Right renal pelvis (tissue), 4 donors: ENCODE data around the gene YWHAQ. TPM values are rescaled to one million over a fixed set of nuclear protein-coding genes. Genes with fewer than 3 reads are reported as not detected.

Source experiments
- DNase-seq, 4 donors: peaks; one replicate each; pipeline ENCODE4 v3.0.0-alpha.2; 2013; ENCODE audit warnings: low read depth in 4 of 4, low spot score in 3 of 4, missing footprints in 1 of 4
- polyA plus RNA-seq, 4 donors: library from polyadenylated mRNA; unstranded; fragments of 120-200 nt; gene quantifications; one replicate each; pipeline ENCODE4 v1.2.1, GENCODE V29; 2013; ENCODE audit not compliant: insufficient read length in 4 of 4

The YWHAQ gene
- polyA plus RNA-seq, 4 donors: 402 to 503 (median 493) TPM

DNA sequence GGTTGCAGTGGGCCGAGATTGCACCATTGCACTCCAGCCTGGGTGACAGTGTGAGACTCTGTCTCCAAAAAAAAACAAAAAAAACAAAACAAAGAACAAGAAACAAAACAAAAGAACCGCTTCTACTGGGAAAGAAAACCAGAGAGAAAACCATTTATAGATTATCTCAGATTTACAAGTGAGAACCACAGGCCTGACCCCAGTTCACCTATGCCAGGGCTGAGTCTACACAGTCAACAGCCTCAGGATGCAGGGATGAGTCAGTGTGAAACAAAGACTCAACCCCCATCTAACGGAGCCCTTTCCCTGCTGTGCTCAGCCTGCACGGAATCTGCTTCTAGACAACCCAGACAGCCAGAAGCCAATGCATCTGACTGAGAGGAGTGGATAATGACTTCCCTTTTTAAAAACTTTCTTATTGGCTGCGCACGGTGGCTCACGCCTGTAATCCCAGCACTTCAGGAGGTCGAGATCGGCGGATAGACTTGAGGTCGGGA, 25.5 kb upstream of the YWHAQ start:
- DNase-seq: no peak

DNA sequence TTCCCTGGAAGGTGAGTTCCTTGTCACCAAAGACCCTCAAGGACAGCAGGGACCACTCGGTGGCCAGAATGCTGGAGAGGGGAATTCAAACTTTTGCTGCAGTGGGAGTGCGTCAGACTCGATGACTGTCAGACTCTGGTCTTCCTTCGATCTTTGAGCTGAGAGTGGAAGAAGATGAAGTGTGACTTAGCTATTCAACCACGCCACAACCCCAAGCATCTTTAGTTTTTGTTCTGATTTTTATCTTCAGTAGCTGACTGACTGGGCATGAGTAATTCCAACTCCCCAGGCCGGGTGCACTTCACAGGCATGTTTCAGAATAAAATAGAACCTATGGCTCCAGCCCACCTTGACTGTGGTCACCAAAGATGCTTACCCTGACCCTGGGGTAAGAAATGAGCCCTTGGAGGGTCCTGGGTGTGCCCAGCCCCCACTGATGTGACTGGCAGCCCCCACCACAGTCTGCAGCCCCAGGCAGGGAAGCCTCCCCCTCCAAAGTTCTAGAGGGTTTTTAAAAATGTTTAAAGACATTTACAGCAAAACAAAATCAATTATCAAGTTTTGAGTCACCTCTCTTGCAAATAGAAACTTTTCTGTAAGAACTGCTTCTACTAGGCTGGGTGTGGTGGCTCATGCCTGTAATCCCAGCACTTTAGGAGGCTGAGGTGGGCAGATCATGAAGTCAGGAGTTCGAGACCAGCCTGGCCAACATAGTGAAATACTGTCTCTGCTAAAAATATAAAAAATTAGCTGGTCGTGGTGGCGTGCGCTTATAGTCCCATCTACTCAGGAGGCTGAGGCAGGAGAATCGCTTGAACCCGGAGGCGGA, 24.9 kb upstream of the YWHAQ start:
- no peak for DNase-seq

DNA sequence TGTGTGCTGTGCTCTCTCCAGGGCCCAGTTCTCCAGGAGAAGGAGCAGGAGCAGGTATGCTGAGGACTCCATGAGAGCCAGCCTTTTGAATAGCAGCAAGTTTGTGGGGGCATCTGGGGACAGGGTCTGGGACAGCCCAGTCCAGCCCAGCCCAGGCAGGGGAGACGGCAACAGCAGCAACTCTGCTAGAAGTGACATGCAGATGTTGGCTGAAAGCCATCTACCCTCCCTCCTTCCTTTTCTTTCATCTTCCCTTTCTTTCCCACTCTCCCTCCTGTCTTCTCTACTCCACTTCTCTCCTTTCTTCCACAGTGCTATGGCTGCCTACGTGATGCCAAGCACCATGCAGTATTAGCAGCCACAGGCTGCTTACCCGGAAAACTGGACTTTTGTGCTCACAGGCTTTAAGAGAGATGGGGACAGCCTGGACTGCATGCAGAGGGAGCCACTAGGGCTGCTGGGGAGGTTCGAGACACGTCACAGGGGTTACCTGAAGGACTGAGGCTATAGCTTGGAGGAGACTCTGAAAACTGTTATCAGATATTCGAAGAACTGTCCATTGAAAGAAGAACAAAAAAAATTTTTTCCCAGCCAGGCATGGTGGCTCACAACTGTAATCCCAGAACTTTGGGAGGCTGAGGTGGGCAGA, 23.8 kb upstream of the YWHAQ start:
- no peak for DNase-seq

DNA sequence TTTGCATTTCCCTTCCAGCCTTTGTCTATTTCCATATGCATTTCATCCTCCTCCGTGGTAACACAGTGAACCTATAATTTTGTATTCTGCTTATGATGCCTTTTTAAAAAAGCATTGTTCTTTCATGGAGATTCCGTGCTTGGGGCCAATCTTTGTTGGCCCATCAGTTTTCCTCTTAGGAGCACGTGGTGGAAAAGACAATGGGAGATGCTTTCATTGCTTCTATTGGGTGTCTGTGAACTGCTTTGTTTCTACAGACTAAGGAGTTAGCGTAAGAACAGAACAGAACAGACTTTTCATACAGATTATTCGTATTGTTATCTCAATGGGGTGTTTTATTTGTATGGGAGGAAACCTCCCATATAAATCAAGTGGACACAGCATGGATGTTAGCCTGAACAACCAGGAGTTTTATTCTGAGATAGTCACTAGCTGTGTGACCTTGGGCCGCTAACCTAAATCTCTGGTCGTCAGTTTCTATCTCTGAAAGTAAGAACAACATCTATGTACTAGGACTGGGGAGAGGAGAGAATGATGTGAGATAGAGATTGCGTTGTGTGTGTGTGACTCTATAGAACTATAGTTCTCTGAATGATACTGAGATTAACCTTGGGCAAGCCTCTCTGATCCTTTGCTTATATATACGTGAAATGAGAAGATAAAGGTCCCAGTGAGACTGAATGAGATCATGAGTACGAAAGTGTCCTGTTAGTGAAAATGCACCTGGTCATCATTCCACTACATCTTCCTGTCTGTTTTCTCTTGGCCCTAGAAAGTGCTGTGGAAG, 22.9 kb upstream of the YWHAQ start:
- no peak for DNase-seq

DNA sequence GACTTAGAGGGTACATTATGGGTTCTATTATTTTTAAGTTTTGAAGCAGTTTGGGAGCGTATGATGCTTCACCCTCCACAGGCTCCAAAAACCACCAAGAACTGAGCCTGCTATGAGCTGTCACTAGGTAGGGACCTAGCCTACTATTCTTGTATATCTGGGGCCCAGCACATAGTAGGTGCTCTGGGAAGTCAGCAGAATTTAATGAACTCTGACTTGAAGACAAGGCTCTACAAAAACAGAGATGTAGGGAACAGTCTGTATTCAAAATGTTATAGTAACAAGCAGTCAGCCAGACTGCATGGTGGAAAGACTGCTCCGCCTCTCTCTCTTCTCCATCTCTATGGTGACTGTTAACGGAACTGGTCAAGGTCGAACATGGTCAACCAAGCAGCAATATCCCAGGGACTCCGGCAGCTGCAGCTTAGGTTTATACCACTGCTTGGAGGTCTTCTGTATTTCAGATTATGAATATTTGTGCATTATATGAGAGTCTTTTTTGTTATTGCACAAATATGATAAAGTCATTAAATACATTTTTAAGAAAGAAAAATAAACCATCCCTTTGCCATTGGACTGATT, 22.2 kb upstream of the YWHAQ start:
- no peak for DNase-seq

DNA sequence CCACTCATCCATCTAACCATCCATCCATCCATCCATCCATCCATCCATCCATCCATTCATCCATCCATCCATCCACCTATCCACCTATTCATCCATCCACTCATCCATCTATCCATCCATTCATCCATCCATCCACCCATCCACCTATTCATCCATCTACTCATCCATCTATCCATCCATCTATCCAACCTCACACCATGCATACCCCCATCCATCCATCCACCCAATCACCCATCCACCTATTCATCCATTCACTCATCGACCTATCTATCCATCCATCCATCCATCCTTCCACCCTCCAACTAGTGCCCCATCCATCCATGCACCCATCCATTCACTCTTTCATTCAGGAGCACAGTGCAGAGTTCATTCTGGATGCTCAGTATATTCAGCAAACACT, 21.5 kb upstream of the YWHAQ start:
- no peak for DNase-seq

DNA sequence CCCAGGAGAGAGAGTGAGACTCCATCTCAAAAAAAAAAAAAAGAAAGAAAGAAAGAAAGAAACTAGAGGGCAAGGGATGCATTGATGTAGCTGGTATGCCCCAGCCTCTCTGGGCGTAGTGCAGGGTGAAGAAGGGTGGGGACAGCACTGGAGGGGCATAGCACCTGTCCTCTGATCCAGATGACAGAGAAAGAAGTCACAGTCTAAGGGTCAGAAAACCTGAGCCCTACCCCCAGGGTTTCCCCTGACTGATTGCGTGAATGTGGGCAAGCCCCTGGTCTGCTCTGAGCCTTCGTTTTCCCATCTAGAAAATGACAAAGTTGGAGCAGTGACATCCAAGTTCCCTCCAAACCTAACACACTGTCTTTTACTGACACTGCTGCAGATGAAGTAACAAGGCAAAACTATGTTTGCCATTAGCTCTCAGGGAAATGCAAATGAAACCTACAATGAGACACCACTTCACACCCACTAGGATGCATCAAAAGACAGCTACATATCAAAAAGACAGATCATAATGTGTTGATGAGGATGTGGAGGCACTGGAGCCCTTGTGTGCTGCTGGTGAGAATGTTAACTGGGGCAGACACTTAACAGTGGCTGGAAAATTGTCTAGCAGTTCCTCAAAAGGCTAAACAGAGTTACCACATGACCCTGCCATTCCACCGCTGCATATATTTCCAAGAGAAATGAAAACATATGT, 19.5 kb upstream of the YWHAQ start:
- no peak for DNase-seq

DNA sequence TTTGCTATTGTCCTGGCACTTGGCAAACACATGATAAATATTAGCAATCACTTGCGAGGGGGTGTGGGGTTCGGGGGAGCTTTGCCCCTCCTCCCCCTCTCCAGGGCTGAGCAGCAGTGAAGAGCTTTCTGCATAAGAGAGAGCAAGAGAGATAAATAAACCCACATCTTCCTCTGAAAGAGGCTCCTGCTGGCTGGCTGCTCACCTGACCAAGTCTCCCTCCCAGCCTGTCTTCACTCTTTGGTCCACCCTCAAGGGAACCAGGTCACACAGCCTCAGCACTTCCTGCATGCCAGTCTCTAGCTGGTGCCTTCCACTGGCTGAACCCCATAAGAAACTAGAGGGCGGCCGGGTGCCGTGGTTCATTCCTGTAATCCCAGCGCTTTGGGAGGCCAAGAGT, 18.5 kb upstream of the YWHAQ start:
- no peak for DNase-seq

DNA sequence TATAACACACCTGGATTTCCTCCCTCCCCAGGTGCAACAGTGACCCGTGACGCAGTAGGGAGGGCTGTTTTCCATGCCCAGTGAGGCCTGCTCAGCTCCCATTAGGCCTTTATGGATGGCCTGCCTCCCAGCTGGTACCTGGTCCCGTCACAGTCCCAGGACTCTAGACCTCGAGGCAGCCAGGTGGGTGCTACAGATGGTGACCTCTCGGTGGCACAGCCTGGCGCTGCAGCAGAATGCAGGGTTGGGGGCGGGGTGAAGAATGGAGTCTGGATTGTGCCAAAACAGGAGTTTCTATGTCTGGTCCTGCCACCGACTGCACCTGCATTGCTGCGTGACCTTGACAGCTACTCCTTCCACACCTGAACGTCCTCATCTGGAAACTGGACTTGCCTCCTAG, 18.0 kb upstream of the YWHAQ start:
- no peak for DNase-seq

DNA sequence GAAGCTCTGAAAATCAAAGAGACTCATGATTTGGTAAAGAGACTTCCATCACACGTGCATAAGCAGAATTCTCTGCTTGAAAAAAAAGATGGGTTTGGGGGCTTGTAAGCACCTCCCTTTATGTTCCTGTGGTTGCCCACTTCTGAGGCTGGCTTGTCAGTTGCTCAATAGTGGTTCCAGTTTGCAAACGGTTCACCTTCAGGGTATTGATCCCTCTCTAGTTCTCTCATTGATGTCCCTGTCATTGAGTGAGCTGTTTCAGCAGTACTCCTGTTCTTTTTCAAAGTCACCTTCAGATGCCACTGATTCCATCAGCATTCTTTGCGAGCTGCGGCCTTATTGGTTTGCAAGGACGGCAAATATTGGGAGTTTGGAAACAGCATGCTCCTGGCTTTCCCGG, 17.1 kb upstream of the YWHAQ start:
- no peak for DNase-seq

DNA sequence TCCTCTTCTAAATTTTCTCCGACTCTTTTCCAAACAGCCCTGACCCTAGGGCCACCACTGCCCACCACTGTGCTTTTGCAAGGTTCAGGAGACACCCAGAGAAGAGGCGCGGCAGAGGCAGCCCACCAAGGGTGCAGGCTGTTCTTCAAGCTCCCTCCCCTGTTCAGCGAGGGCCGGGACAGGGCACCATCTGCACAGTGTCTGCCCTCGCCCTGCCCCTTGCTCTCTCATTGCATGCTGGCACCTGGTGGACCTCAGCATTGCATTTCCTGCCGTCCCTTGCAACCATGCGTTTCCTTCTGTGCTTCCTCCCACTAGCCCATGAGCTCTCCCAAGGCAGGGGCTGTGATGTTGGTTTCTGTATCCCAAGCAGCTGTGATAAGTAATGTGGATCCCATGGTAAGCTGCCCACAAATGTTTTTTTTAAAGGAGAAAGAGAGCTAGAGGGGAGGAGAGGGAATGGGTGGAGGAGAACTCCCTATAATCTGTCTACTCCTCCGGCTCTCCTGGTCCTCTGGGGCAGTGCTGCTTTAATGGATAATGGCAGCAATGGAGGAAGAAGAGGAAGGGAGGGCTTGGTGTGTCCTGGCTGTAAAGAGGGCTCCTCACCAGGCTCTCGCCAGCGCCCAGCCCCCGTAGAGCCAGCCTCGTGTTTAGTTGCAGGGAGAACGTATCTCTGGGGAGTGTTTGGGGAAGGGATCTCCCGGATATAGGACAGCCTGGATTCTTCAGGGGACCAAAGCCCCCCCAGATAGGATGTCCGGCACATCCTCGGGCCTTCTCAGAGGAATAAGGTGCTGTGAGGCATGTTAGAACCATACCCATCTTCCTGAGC, 15.6 kb upstream of the YWHAQ start:
- no peak for DNase-seq

DNA sequence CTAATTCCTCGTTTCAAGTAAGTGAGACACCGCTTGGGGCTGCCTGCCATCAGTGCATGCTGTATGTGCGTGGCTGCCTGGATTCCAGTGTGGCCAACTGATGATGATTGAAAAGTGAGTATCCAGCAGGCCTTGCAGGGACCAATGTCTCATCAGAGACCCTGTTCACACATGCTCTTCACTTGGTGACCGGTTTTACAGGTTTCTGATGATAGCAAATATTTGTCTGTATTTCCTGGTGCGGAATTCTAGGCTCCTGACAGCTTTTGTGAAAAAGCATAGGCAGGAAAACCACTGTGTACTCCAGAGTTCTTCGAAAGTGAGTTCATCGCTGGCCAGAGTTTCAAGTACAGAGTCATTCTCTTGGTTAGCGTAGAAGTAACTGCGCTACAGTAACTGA, 13.8 kb upstream of the YWHAQ start:
- no peak for DNase-seq

DNA sequence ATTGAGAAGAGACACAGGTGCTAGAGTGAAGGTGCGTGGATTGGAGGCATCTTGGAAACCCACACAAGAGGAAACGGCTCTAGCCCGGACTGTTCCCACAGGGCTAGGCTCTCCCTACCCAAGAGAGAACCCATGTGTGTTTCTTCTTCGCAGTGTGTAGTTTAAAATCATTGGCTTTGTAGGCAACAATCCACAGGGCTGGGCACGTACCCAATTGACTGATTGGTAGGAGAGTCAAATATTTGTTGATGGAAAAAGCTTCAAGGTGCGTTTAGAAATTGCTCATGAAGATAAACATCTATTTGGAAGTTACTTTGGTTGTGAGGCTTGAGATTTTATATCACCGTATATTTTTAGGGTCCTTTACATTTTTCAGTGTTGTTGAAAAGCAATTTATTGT, 13.2 kb upstream of the YWHAQ start:
- no peak for DNase-seq

DNA sequence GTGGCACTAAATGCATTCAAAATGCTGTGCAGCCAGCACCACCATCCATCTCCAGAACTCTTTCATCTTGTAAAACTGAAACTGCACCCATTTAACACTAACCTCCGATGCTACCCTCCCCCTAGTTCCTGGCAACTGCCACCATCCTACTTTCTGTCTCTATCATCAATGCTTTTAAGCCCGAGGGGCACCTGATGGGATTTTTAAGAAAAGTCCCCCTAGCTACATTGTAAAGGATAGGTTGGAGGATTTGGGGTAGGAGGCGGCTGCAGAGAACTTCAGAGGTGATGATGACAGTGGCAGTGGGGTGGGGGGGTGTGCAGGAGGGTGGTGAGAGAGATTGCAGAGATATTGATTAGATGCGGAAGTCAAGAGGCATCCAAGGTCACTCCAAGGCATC, 10.8 kb upstream of the YWHAQ start:
- DNase-seq: no peak

DNA sequence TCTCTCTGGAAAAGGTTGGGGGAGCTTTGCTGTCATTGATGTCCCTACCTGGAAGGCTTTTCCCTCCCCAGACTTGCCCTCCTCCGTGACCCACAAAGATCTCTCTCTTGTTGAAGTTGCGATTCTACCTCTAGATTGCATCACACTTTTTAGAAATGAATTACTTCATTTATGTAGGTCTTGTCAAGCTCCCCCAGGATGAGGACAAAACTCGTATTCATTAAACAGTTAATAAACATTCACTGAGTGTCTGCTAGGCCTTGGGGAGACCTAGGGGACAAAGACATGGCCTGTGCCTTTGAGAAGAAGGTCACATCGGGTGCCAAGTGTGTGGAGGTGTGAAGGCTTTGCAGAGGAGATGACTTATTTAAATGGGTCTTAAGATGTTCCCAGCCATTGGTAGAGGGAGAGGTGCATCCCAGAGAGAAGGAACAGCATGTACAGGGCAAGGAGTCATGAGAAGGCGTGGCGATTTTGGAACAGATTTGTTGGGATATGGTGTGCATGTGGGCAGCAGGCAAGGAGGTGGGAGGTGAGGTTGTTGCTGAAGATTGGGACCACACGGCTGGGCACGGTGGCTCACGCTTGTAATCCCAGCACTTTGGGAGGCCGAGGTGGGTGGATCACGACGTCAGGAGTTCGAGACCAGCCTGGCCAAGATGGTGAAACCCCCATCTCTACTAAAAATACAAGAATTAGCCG, 9.8 kb upstream of the YWHAQ start:
- no peak for DNase-seq

DNA sequence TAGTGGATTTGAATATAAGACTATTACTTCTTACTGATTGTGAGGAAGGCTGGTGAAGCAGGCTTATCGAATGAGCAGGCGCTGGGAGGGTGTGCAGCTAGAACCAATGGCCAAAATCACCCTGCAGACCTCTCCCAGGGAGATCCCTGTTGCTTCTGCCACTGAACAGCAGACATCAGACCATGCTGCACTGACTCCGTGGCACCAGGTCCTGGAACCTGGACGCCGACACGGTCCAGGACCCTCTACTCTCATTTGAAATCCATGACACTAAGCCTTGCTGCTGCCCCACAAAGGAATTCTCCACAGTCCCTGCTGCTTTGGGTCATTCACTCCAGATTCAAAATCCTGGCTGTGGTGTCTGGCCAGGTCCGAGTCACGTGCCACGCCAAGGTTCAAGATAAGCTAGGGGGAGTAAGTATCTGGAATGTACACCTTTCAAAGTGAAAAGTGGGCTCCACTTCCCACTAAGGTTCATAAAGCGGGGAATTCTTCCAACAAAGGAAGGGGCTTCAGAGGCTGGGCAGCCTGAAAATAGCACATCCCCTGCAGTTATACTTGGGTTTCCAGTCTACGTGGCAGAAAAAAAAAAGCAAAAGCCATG, 9.0 kb upstream of the YWHAQ start:
- DNase-seq: no peak

DNA sequence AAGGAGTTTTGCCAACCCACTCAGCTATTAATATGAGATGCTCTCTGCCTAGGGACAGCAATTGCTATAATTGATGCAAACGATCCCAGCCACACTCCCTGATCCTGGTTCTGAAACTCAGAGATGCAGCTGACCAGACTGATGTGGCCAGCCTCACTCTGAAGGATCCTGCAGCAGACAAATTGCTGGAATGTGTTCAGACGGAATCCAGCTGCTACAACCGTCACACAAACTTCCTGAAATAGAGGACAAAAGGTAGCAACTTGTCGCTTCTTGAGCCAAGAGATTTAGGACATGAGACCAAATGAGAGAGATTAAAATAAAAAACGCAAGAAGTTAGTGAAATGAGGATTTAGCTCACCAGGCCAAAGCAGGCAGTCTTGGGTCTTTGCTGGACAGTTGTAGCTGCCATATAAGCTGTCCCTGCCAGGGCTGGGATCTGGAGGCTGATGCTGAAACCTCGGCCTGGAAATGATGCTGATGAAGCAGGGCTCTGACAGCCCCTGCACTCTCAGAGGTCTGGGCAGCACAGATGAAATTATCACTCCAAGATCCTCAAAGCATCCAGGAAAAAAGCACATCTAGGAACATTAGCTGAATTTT, 8.3 kb upstream of the YWHAQ start:
- no peak for DNase-seq

DNA sequence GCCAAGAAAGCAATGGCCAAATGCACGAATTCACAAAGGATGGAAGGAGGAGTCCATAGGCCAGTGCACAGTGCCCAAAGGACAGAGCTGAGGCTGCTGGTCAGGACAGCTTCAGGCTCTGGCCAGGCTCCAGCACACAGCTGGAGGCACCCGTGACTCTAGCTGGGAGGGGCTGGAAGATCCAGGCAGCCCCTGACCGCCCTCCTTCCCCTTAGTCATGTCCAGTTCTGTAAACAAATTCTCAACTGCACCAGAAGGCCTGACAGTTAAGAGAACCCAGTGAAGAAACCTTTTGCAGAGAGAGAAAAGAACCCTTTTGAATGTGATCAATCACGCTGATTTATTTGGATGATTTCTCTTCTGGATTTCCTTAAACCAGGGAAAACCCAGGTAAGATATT, 7.7 kb upstream of the YWHAQ start:
- peak in 1 of 4 donors; percentile 43 for DNase-seq
